ENCODE measurements around the gene ANKMY1.

- TF ChIP-seq, protein P1, sequence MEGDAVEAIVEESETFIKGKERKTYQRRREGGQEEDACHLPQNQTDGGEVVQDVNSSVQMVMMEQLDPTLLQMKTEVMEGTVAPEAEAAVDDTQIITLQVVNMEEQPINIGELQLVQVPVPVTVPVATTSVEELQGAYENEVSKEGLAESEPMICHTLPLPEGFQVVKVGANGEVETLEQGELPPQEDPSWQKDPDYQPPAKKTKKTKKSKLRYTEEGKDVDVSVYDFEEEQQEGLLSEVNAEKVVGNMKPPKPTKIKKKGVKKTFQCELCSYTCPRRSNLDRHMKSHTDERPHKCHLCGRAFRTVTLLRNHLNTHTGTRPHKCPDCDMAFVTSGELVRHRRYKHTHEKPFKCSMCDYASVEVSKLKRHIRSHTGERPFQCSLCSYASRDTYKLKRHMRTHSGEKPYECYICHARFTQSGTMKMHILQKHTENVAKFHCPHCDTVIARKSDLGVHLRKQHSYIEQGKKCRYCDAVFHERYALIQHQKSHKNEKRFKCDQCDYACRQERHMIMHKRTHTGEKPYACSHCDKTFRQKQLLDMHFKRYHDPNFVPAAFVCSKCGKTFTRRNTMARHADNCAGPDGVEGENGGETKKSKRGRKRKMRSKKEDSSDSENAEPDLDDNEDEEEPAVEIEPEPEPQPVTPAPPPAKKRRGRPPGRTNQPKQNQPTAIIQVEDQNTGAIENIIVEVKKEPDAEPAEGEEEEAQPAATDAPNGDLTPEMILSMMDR (IDR thresholded peaks at IDR 0.05; ENCODE audit: insufficient read depth, low read depth, low read length), result peak; percentile 3
- TF ChIP-seq EZH2 (IDR thresholded peaks at IDR 0.05; ENCODE audit: insufficient read depth, low read length), result no peak
These were observed 7.0 kb upstream of the ANKMY1 start for GRCh38 chr2:240564561-240565332.

All from astrocyte (in vitro differentiated cells and primary cell).